ENCODE results near the gene REEP6.

REEP6 gene

GRCh38 chr19:1457031-1457739 lies 33.8 kb upstream of the REEP6 start:
- TF ChIP-seq, protein P1, sequence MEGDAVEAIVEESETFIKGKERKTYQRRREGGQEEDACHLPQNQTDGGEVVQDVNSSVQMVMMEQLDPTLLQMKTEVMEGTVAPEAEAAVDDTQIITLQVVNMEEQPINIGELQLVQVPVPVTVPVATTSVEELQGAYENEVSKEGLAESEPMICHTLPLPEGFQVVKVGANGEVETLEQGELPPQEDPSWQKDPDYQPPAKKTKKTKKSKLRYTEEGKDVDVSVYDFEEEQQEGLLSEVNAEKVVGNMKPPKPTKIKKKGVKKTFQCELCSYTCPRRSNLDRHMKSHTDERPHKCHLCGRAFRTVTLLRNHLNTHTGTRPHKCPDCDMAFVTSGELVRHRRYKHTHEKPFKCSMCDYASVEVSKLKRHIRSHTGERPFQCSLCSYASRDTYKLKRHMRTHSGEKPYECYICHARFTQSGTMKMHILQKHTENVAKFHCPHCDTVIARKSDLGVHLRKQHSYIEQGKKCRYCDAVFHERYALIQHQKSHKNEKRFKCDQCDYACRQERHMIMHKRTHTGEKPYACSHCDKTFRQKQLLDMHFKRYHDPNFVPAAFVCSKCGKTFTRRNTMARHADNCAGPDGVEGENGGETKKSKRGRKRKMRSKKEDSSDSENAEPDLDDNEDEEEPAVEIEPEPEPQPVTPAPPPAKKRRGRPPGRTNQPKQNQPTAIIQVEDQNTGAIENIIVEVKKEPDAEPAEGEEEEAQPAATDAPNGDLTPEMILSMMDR (IDR thresholded peaks at IDR 0.05; ENCODE audit: unreplicated experiment in 3 of 3) = no peak
- H3K9me3 Mint-ChIP-seq = no peaks in the 10 kb centered on the region
- H3K27ac Mint-ChIP-seq = no peak overlapping the region
- H3K27me3 Mint-ChIP-seq (ENCODE audit: low read depth) = peaks cover 55% of the 10 kb centered on the region
- H3K36me3 Mint-ChIP-seq (ENCODE audit: low read depth) = peaks cover 6% of the 10 kb centered on the region
- no peaks in the 10 kb centered on the region for H3K4me1 Mint-ChIP-seq
- no peak overlapping the region for H3K4me3 Mint-ChIP-seq

GRCh38 chr19:1457892-1458291 lies 33.1 kb upstream of the REEP6 start:
- H3K36me3 Mint-ChIP-seq (ENCODE audit: low read depth) = peaks cover 6% of the 10 kb centered on the region
- TF ChIP-seq, protein P1 (IDR thresholded peaks at IDR 0.05; ENCODE audit: unreplicated experiment in 3 of 3) = no peak
- no peaks in the 10 kb centered on the region for H3K4me1 Mint-ChIP-seq
- H3K9me3 Mint-ChIP-seq = no peaks in the 10 kb centered on the region
- peaks cover 55% of the 10 kb centered on the region for H3K27me3 Mint-ChIP-seq (ENCODE audit: low read depth)
- no peak overlapping the region for H3K4me3 Mint-ChIP-seq
- H3K27ac Mint-ChIP-seq = no peak overlapping the region

- TF ChIP-seq, protein P1 (IDR thresholded peaks at IDR 0.05; ENCODE audit: unreplicated experiment in 3 of 3) = no peak
- Mint-ChIP-seq H3K4me3 (no peak overlapping the region), H3K27me3 (ENCODE audit: low read depth) (peaks cover 59% of the 10 kb centered on the region), H3K9me3 (no peaks in the 10 kb centered on the region), H3K4me1 (no peaks in the 10 kb centered on the region), H3K27ac (no peak overlapping the region), H3K36me3 (ENCODE audit: low read depth) (peaks cover 6% of the 10 kb centered on the region)
These were observed 31.5 kb upstream of the REEP6 start for GRCh38 chr19:1459479-1459878.

DNA sequence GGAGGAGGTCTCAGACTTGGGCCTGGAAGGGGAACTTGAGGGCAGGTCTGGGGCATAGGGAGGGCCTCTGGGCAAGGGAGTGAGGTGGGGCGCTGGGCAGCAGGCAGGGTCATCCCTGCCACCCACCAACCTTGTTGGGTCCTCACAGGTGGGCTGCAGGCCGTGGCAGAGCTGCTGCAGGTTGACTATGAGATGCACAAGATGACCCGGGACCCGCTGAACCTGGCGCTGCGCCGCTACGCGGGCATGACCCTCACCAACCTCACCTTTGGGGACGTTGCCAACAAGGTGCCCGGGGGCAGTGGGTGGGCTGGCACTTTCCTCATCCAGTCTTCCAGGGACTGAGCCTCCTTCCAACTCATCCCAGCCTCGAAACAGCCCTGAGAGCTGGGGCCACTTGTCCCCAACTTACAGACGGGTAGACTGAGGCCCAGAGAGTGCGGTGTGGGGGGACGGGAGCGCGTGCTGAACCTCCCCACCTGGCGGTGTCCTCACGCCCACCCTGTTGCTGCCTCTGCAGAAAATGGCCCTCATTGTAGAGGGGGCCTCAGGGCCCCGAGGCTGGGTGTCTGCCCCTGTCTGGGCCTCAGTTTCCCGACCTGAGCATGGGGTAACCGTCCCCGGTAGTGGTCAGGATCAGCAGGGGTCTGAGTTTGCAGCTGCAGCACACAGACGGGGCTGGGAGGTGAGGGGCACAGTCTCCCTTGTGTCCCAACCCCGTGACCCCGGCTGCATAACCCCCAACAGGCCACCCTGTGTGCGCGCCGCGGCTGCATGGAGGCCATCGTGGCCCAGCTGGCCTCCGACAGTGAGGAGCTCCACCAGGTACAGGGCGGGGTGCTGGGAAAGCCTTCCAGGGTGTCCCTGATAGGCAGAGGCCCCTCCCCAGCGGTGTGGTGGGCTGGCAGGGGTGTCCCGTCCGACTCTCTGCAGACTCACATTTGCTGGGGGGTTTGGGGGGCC lies 30.7 kb upstream of the REEP6 start:
- H3K27me3 Mint-ChIP-seq (ENCODE audit: low read depth) = peaks cover 58% of the 10 kb centered on the region
- no peaks in the 10 kb centered on the region for H3K9me3 Mint-ChIP-seq
- no peak overlapping the region for H3K27ac Mint-ChIP-seq
- peaks cover 6% of the 10 kb centered on the region for H3K36me3 Mint-ChIP-seq (ENCODE audit: low read depth)
- no peaks in the 10 kb centered on the region for H3K4me1 Mint-ChIP-seq
- no peak overlapping the region for H3K4me3 Mint-ChIP-seq
- TF ChIP-seq, protein P1 (IDR thresholded peaks at IDR 0.05; ENCODE audit: unreplicated experiment in 3 of 3) = no peak

- H3K36me3 Mint-ChIP-seq (ENCODE audit: low read depth) = peaks cover 6% of the 10 kb centered on the region
- H3K9me3 Mint-ChIP-seq = no peaks in the 10 kb centered on the region
- TF ChIP-seq, protein P1 (IDR thresholded peaks at IDR 0.05; ENCODE audit: unreplicated experiment in 3 of 3) = no peak
- H3K27ac Mint-ChIP-seq = no peak overlapping the region
- H3K4me1 Mint-ChIP-seq = no peaks in the 10 kb centered on the region
- no peak overlapping the region for H3K4me3 Mint-ChIP-seq
- H3K27me3 Mint-ChIP-seq (ENCODE audit: low read depth) = peaks cover 59% of the 10 kb centered on the region
These were observed 29.1 kb upstream of the REEP6 start for GRCh38 chr19:1461862-1462261.

All from nephron (organoid).